Measurements from ENCODE around the gene ITGB2.

DNA sequence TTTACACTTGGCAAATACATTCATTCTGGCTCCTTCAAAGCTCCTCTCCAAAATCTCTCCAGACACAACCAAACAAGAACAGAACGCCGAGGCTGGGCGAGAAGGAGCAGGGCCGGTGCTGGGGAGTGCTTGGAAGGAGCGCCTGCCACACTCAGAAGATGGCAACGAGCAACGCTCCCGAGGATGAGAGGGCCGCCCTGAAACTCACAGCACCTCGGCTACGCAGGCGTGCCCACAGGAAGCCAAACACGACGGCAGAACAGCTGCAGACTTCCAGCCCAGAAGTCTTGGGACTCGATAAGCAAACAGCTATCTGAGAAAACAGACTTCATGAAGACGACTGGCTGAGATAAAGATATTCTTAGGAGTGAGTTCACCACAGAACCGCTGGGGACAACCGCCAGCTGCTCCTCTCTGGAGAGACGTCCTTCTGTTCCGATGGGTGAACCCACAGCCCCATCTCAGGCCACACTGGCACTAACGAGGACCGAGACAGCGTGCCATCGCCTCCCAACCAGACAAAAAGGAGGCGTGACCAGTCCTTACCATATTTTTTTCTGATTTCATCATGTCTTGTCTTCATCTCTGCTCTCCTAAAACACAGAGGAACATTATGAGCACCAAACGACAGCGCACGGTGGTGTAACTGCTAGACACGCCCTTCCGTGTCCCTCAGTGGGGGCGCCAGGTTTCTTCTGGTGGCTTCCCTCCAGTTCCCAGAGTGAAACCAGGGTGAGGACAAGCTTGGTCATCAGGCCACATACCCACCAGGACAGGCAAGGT lies 65.8 kb downstream of the ITGB2 start:
- no peak for TF ChIP-seq POLR2A (IDR thresholded peaks at IDR 0.05)
- TF ChIP-seq, protein P1, sequence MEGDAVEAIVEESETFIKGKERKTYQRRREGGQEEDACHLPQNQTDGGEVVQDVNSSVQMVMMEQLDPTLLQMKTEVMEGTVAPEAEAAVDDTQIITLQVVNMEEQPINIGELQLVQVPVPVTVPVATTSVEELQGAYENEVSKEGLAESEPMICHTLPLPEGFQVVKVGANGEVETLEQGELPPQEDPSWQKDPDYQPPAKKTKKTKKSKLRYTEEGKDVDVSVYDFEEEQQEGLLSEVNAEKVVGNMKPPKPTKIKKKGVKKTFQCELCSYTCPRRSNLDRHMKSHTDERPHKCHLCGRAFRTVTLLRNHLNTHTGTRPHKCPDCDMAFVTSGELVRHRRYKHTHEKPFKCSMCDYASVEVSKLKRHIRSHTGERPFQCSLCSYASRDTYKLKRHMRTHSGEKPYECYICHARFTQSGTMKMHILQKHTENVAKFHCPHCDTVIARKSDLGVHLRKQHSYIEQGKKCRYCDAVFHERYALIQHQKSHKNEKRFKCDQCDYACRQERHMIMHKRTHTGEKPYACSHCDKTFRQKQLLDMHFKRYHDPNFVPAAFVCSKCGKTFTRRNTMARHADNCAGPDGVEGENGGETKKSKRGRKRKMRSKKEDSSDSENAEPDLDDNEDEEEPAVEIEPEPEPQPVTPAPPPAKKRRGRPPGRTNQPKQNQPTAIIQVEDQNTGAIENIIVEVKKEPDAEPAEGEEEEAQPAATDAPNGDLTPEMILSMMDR (IDR thresholded peaks at IDR 0.05) = no peak
